ENCODE measurements around the gene ATOH8.

The ATOH8 gene

GRCh38 chr2:85734015-85734414 lies 19.8 kb upstream of the ATOH8 start:
- H3K27ac ChIP-seq = no peak overlapping the region
- DNase-seq (ENCODE audit: low read depth, low spot score) = no peak

- DNase-seq (ENCODE audit: low read depth, low spot score) = no peak
- no peak overlapping the region for H3K27ac ChIP-seq
Measured at GRCh38 chr2:85734942-85735608, 18.7 kb upstream of the ATOH8 start.

- no peak for DNase-seq (ENCODE audit: low read depth, low spot score)
Measured at GRCh38 chr2:85735691-85736090, 18.1 kb upstream of the ATOH8 start.

GRCh38 chr2:85736456-85737355 lies 17.1 kb upstream of the ATOH8 start:
- no peak overlapping the region for H3K27ac ChIP-seq
- no peak for DNase-seq (ENCODE audit: low read depth, low spot score)

More at GRCh38 chr2:85735691-85736090, 18.1 kb upstream of the ATOH8 start:
- no peak overlapping the region for H3K27ac ChIP-seq

GRCh38 chr2:85737481-85737880 lies 16.3 kb upstream of the ATOH8 start:
- no peak overlapping the region for H3K27ac ChIP-seq
- DNase-seq (ENCODE audit: low read depth, low spot score) = no peak

- no peak overlapping the region for H3K27ac ChIP-seq
- DNase-seq (ENCODE audit: low read depth, low spot score) = no peak
Measured at GRCh38 chr2:85737961-85738360, 15.8 kb upstream of the ATOH8 start.

GRCh38 chr2:85740193-85740592 lies 13.6 kb upstream of the ATOH8 start:
- H3K27ac ChIP-seq = no peak overlapping the region
- DNase-seq (ENCODE audit: low read depth, low spot score) = no peak

GRCh38 chr2:85741211-85741832 lies 12.5 kb upstream of the ATOH8 start:
- peak overlapping the region; percentile 77 for H3K27ac ChIP-seq
- no peak for DNase-seq (ENCODE audit: low read depth, low spot score)

GRCh38 chr2:85741833-85742455 lies 11.8 kb upstream of the ATOH8 start:
- peak overlapping the region; percentile 77 for H3K27ac ChIP-seq
- no peak for DNase-seq (ENCODE audit: low read depth, low spot score)

- DNase-seq (ENCODE audit: low read depth, low spot score) = no peak
- H3K27ac ChIP-seq = no peak overlapping the region
Measured at GRCh38 chr2:85743304-85743978, 10.3 kb upstream of the ATOH8 start.

- DNase-seq (ENCODE audit: low read depth, low spot score) = no peak
- no peak overlapping the region for H3K27ac ChIP-seq
Measured at GRCh38 chr2:85744055-85744454, 9.7 kb upstream of the ATOH8 start.

- no peak for DNase-seq (ENCODE audit: low read depth, low spot score)
- H3K27ac ChIP-seq = no peak overlapping the region
Measured at GRCh38 chr2:85744741-85745601, 8.8 kb upstream of the ATOH8 start.

- DNase-seq (ENCODE audit: low read depth, low spot score) = no peak
- no peak overlapping the region for H3K27ac ChIP-seq
Measured at GRCh38 chr2:85745619-85746018, 8.2 kb upstream of the ATOH8 start.

- H3K27ac ChIP-seq = no peak overlapping the region
- DNase-seq (ENCODE audit: low read depth, low spot score) = no peak
Measured at GRCh38 chr2:85746321-85747004, 7.3 kb upstream of the ATOH8 start.

GRCh38 chr2:85747441-85747840 lies 6.3 kb upstream of the ATOH8 start:
- no peak for DNase-seq (ENCODE audit: low read depth, low spot score)
- H3K27ac ChIP-seq = no peak overlapping the region

GRCh38 chr2:85748039-85748734 lies 5.6 kb upstream of the ATOH8 start:
- no peak for DNase-seq (ENCODE audit: low read depth, low spot score)

GRCh38 chr2:85748985-85749875 lies 4.6 kb upstream of the ATOH8 start:
- no peak for DNase-seq (ENCODE audit: low read depth, low spot score)
- H3K27ac ChIP-seq = no peak overlapping the region

More at GRCh38 chr2:85748039-85748734, 5.6 kb upstream of the ATOH8 start:
- no peak overlapping the region for H3K27ac ChIP-seq

All from epithelial cell of prostate (primary cell).